ENCODE results near the gene RNF43. TPM values are rescaled to one million over a fixed set of nuclear protein-coding genes. Genes with fewer than 3 reads are reported as not detected.

The RNF43 gene
- polyA plus RNA-seq, 1 donor from 2014 or later = not detected

GRCh38 chr17:58396173-58396572 lies 21.2 kb downstream of the RNF43 start:
- H3K27ac ChIP-seq (ENCODE audit: low read length) = no peak overlapping the region
- H4K20me1 ChIP-seq (ENCODE audit: insufficient read depth) = no peaks in the 10 kb centered on the region
- no peak overlapping the region for H3K9ac ChIP-seq (ENCODE audit: low read length)
- no peak overlapping the region for H3K4me3 ChIP-seq (ENCODE audit: low read length)
- no peak overlapping the region for H3K4me2 ChIP-seq (ENCODE audit: low read length)
- H2AFZ ChIP-seq (ENCODE audit: low read depth, low read length) = no peak overlapping the region
- no peaks in the 10 kb centered on the region for H3K9me3 ChIP-seq (ENCODE audit: low read length)
- no peaks in the 10 kb centered on the region for H3K9me2 ChIP-seq (ENCODE audit: insufficient read depth, low read length)
- H3K27me3 ChIP-seq (ENCODE audit: insufficient read depth, low read depth, low read length) = no peaks in the 10 kb centered on the region
- no peaks in the 10 kb centered on the region for H3K79me2 ChIP-seq (replicated peaks; ENCODE audit: insufficient read depth, low read length)
- H3F3A ChIP-seq (ENCODE audit: insufficient read depth, low read length, poor library complexity, severe bottlenecking) = no peaks in the 10 kb centered on the region
- no peaks in the 10 kb centered on the region for H3K36me3 ChIP-seq (ENCODE audit: insufficient read depth, low read length)
- TF ChIP-seq REST (IDR thresholded peaks at IDR 0.05; ENCODE audit: borderline replicate concordance) (no peak), EZH2 (IDR thresholded peaks at IDR 0.05; ENCODE audit: borderline replicate concordance, insufficient read depth, low read length, poor library complexity, severe bottlenecking) (no peak), RAD21 (conservative IDR thresholded peaks at IDR 0.05) (no peak), EP300 (conservative IDR thresholded peaks at IDR 0.05; ENCODE audit: poor library complexity, severe bottlenecking) (no peak), MXI1 (conservative IDR thresholded peaks at IDR 0.05; ENCODE audit: poor library complexity, severe bottlenecking) (no peak), CTCF (IDR thresholded peaks at IDR 0.05; ENCODE audit: poor library complexity, severe bottlenecking) (no peak), SMC3 (conservative IDR thresholded peaks at IDR 0.05; ENCODE audit: poor library complexity) (no peak), TAF1 (IDR thresholded peaks at IDR 0.05; ENCODE audit: low read depth) (no peak), POLR2AphosphoS5 (IDR thresholded peaks at IDR 0.05) (no peak)

GRCh38 chr17:58394534-58395223 lies 22.7 kb downstream of the RNF43 start:
- Histone ChIP-seq H3K9ac (ENCODE audit: low read length) (no peak overlapping the region), H3K4me2 (ENCODE audit: low read length) (no peak overlapping the region), H3K36me3 (ENCODE audit: insufficient read depth, low read length) (no peaks in the 10 kb centered on the region), H4K20me1 (ENCODE audit: insufficient read depth) (no peaks in the 10 kb centered on the region), H3K27ac (ENCODE audit: low read length) (no peak overlapping the region), H3F3A (ENCODE audit: insufficient read depth, low read length, poor library complexity, severe bottlenecking) (no peaks in the 10 kb centered on the region), H3K27me3 (ENCODE audit: insufficient read depth, low read depth, low read length) (no peaks in the 10 kb centered on the region), H2AFZ (ENCODE audit: low read depth, low read length) (no peak overlapping the region), H3K4me3 (ENCODE audit: low read length) (no peak overlapping the region), H3K79me2 (replicated peaks; ENCODE audit: insufficient read depth, low read length) (no peaks in the 10 kb centered on the region), H3K9me3 (ENCODE audit: low read length) (no peaks in the 10 kb centered on the region), H3K9me2 (ENCODE audit: insufficient read depth, low read length) (no peaks in the 10 kb centered on the region)
- TF ChIP-seq POLR2AphosphoS5 (IDR thresholded peaks at IDR 0.05) = no peak

All from neural cell (in vitro differentiated cells).